IMR-90 (cell line): ENCODE data around the gene ODF2. TPM values are rescaled to one million over a fixed set of nuclear protein-coding genes. Genes with fewer than 3 reads are reported as not detected.
A peak's percentile ranks its signal among the peaks of the same experiment; 100 is the strongest.

Source experiments
- ATAC-seq: fragments of 200-7000 bp; cut with Tn5 transposase; 2 replicates; pipeline ENCODE4 v1.9.1; 2020; ENCODE audit warnings: low read depth, mild to moderate bottlenecking, moderate library complexity
- BruUV-seq: library from RNA; stranded (reverse); fragments of 400-500 nt; replicated peaks from 2 replicates; lab custom pipeline; 2021; lab: Mats Ljungman, UMichigan
- CTCF ChIA-PET: fragments of 300-600 bp; formaldehyde crosslinking; extraction: SDS; loops from one replicate; lab custom pipeline; 2021; ENCODE audit warnings: antibody characterized with exemption; lab: Yijun Ruan, JAX
- POLR2A ChIA-PET: fragments of 300-600 bp; sonication (Branson Sonifier 250); formaldehyde crosslinking; loops from one replicate; lab custom pipeline; 2022; ENCODE audit warnings: antibody characterized with exemption; ENCODE audit not compliant: unreplicated experiment; lab: Charles Lee
- DNase-seq: peaks from one replicate; pipeline ENCODE4 v3.0.0; 2013
- H2AFZ ChIP-seq: replicated peaks from 2 replicates; pipeline ENCODE3; 2013; ENCODE audit warnings: low read length, mild to moderate bottlenecking; ENCODE audit not compliant: poor library complexity
- H2AK5ac ChIP-seq: 2 replicates; pipeline ENCODE4 v1.6.1; 2013; ENCODE audit warnings: low read depth, low read length, inconsistent platforms
- H2AK9ac ChIP-seq: replicated peaks from 2 replicates; pipeline ENCODE3; 2013; ENCODE audit warnings: mild to moderate bottlenecking, low read depth, low read length, moderate library complexity; ENCODE audit not compliant: poor library complexity
- H2BK120ac ChIP-seq: 2 replicates; pipeline ENCODE4 v1.6.1; 2013; ENCODE audit warnings: low read depth, low read length, inconsistent platforms
- H2BK15ac ChIP-seq: 3 replicates; pipeline ENCODE4 v1.6.1; 2013; ENCODE audit warnings: low read depth, low read length, inconsistent platforms
- H2BK20ac ChIP-seq: 2 replicates; pipeline ENCODE4 v1.6.1; 2013; ENCODE audit warnings: low read depth, mild to moderate bottlenecking, inconsistent platforms, low read length, moderate library complexity
- H2BK5ac ChIP-seq: 2 replicates; pipeline ENCODE4 v1.6.1; 2013; ENCODE audit warnings: mild to moderate bottlenecking, low read depth, low read length, inconsistent platforms; ENCODE audit not compliant: poor library complexity, severe bottlenecking
- H3K14ac ChIP-seq: replicated peaks from 2 replicates; pipeline ENCODE4 v1.6.1; 2013; ENCODE audit warnings: low read depth, low read length, inconsistent platforms
- H3K18ac ChIP-seq: 2 replicates; pipeline ENCODE4 v1.6.1; 2013; ENCODE audit warnings: low read depth, low read length, control low read depth
- H3K23ac ChIP-seq: 2 replicates; pipeline ENCODE4 v1.6.1; 2013; ENCODE audit warnings: low read depth, low read length, inconsistent platforms
- H3K27ac ChIP-seq: 2 replicates; pipeline ENCODE4 v1.5.1; 2013; ENCODE audit warnings: mild to moderate bottlenecking, control low read depth, low read length; ENCODE audit not compliant: insufficient read depth
- H3K27me3 ChIP-seq: 2 replicates; pipeline ENCODE4 v1.6.1; 2013; ENCODE audit warnings: low read length; ENCODE audit not compliant: control insufficient read depth, insufficient read depth
- H3K36me3 ChIP-seq: 2 replicates; pipeline ENCODE4 v1.6.1; 2013; ENCODE audit warnings: low read length, mixed read lengths; ENCODE audit not compliant: control insufficient read depth, insufficient read depth
- H3K4ac ChIP-seq: 2 replicates; pipeline ENCODE4 v1.6.1; 2013; ENCODE audit warnings: low read depth, low read length, inconsistent platforms
- H3K4me1 ChIP-seq: 2 replicates; pipeline ENCODE4 v1.6.1; 2013; ENCODE audit warnings: low read length, mixed read lengths; ENCODE audit not compliant: control insufficient read depth, insufficient read depth
- H3K4me2 ChIP-seq: 2 replicates; pipeline ENCODE4 v1.6.1; 2013; ENCODE audit warnings: low read depth, mild to moderate bottlenecking, control low read depth, low read length, moderate library complexity
- H3K4me3 ChIP-seq: 2 replicates; pipeline ENCODE4 v1.5.1; 2013; ENCODE audit warnings: low read depth, mild to moderate bottlenecking, control low read depth, low read length, moderate library complexity; ENCODE audit not compliant: insufficient read depth
- H3K56ac ChIP-seq: 2 replicates; pipeline ENCODE4 v1.6.1; 2013; ENCODE audit warnings: low read length, inconsistent platforms; ENCODE audit not compliant: insufficient read depth; ENCODE audit errors: extremely low read depth
- H3K79me1 ChIP-seq, 2 experiments: 2 replicates each; pipeline ENCODE4 v1.6.1; 2013; ENCODE audit warnings: low read length in 2 of 2, inconsistent platforms in 1 of 2, low read depth in 1 of 2
- H3K9ac ChIP-seq: 2 replicates; pipeline ENCODE4 v1.6.1; 2013; ENCODE audit warnings: low read depth, low read length, control low read depth
- H3K9me1 ChIP-seq: 2 replicates; pipeline ENCODE4 v1.6.1; 2013; ENCODE audit warnings: low read length, inconsistent platforms; ENCODE audit not compliant: insufficient read depth
- H3K9me3 ChIP-seq: 2 replicates; pipeline ENCODE4 v1.6.1; 2013; ENCODE audit warnings: low read length; ENCODE audit not compliant: control insufficient read depth, insufficient read depth
- H4K20me1 ChIP-seq: 2 replicates; pipeline ENCODE4 v1.6.1; 2013; ENCODE audit warnings: low read length, inconsistent platforms; ENCODE audit not compliant: insufficient read depth
- H4K5ac ChIP-seq: 2 replicates; pipeline ENCODE4 v1.6.1; 2013; ENCODE audit warnings: mild to moderate bottlenecking, low read depth, low read length, control low read depth
- H4K8ac ChIP-seq, 2 experiments: 2 replicates each; pipeline ENCODE4 v1.6.1; 2013; ENCODE audit warnings: low read depth in 2 of 2, low read length in 2 of 2, control low read depth in 1 of 2, inconsistent platforms in 1 of 2
- H4K91ac ChIP-seq: 2 replicates; pipeline ENCODE4 v1.6.1; 2013; ENCODE audit warnings: low read depth, low read length, inconsistent platforms; ENCODE audit not compliant: insufficient read depth
- BHLHE40 ChIP-seq: fragments of 150-350 bp; IDR thresholded peaks from 2 replicates; pipeline ENCODE4 v1.6.1; 2016; ENCODE audit warnings: mild to moderate bottlenecking, low read depth, low read length
- CEBPB ChIP-seq: IDR thresholded peaks from 2 replicates; pipeline ENCODE4 v1.6.1; 2012; ENCODE audit warnings: low read depth, low read length, improper control_type of control experiment
- ELK1 ChIP-seq: fragments of 150-350 bp; IDR thresholded peaks from 2 replicates; pipeline ENCODE4 v1.6.1; 2016; ENCODE audit warnings: low read depth, mild to moderate bottlenecking, low read length, moderate library complexity, borderline replicate concordance
- MAFK ChIP-seq: IDR thresholded peaks from 2 replicates; pipeline ENCODE4 v1.6.1; 2012; ENCODE audit warnings: low read depth, low read length, improper control_type of control experiment
- MAZ ChIP-seq: IDR thresholded peaks from 2 replicates; pipeline ENCODE4 v1.6.1; 2012; ENCODE audit warnings: low read depth, mild to moderate bottlenecking, low read length, improper control_type of control experiment, moderate library complexity, borderline replicate concordance
- MXI1 ChIP-seq: IDR thresholded peaks from 2 replicates; pipeline ENCODE4 v1.6.1; 2012; ENCODE audit warnings: low read depth, mild to moderate bottlenecking, low read length, moderate library complexity, borderline replicate concordance
- POLR2A ChIP-seq: IDR thresholded peaks from 2 replicates; pipeline ENCODE4 v1.6.1; 2012; ENCODE audit warnings: mild to moderate bottlenecking, low read depth, low read length
- RAD21 ChIP-seq: IDR thresholded peaks from 2 replicates; pipeline ENCODE4 v1.6.1; 2012; ENCODE audit warnings: low read length, improper control_type of control experiment
- RCOR1 ChIP-seq: IDR thresholded peaks from 2 replicates; pipeline ENCODE4 v1.6.1; 2012; ENCODE audit warnings: mild to moderate bottlenecking, low read length, improper control_type of control experiment; ENCODE audit not compliant: insufficient replicate concordance
- SMC3 ChIP-seq: fragments of 150-350 bp; IDR thresholded peaks from 2 replicates; pipeline ENCODE4 v1.6.1; 2016; ENCODE audit warnings: low read depth, mild to moderate bottlenecking, antibody characterized with exemption, low read length, moderate library complexity
- USF2 ChIP-seq: fragments of 150-350 bp; IDR thresholded peaks from 2 replicates; pipeline ENCODE4 v1.6.1; 2017; ENCODE audit warnings: mild to moderate bottlenecking, antibody characterized with exemption, low read length, low read depth
- WGBS, 2 experiments: methylation state at CpG; one replicate each; pipeline versions ENCODE4 v1.1.5 to v1.1.7; 2013; ENCODE audit warnings: missing lambda C conversion rate in 2 of 2; ENCODE audit not compliant: insufficient read length in 1 of 2; ENCODE audit errors: extremely low coverage in 2 of 2; 5-methylcytosine and 5-hydroxymethylcytosine counted together
- dilution Hi-C: fragments of 300-500 bp; cut with HindIII; formaldehyde crosslinking; loops from one replicate; pipeline ENCODE4 v1.14.3; 2018; ENCODE audit warnings: low sequenced_read_pairs; ENCODE audit not compliant: unreplicated experiment
- in situ Hi-C: fragments of 300-500 bp; cut with MboI; formaldehyde crosslinking; loops from 3 replicates; pipeline ENCODE4 v1.14.3; 2019; ENCODE audit warnings: low sequenced_read_pairs, inconsistent platforms, mixed read lengths
- intact Hi-C: fragments of 100-400 bp; cut with micrococcal nuclease; formaldehyde crosslinking; loops from 2 replicates; pipeline ENCODE4 v1.10.0; 2022
- polyA plus RNA-seq, 3 experiments: library from polyadenylated mRNA; depleted of rRNA; stranded (reverse); fragments of >200 nt; gene quantifications; 2 replicates each; pipeline ENCODE4 v1.2.3, GENCODE V29; 2012; ENCODE audit warnings: low replicate concordance in 1 of 3
- total RNA-seq: library from RNA; depleted of rRNA; stranded (reverse); fragments of >200 nt; gene quantifications from 2 replicates; pipeline ENCODE4 v1.2.3, GENCODE V29; 2012

ODF2 gene
- total and polyA plus RNA-seq, 2 of the 4 experiments (the other 2 are of a cell fraction), result 40.2 to 46.4 TPM

GRCh38 chr9:128503870-128504269 is 48.1 kb downstream of the ODF2 start:
- H4K91ac ChIP-seq, result no peak overlapping the region
- peak overlapping the region; percentile 84 for H3K4me3 ChIP-seq
- ChIA-PET CTCF (no interaction called here), POLR2A (no interaction called here)
- no peaks in the 10 kb centered on the region for H3K9me3 ChIP-seq
- H3K14ac ChIP-seq, result peak overlapping the region; percentile 54
- no peak for TF ChIP-seq USF2
- no peak for TF ChIP-seq RAD21
- no peak for TF ChIP-seq MAZ
- TF ChIP-seq MXI1, result no peak
- TF ChIP-seq BHLHE40, result no peak
- no peak for TF ChIP-seq POLR2A
- no peak for TF ChIP-seq RCOR1
- TF ChIP-seq CEBPB, result no peak
- no peak for TF ChIP-seq MAFK
- no peak for TF ChIP-seq ELK1
- no peak for TF ChIP-seq SMC3
- in situ Hi-C loops, result no loop called here
- peak overlapping the region; percentile 85 for H2AFZ ChIP-seq
- intact Hi-C loops, result loop anchor here (2.0 kb wide), 1 partner anchor 55 kb away; no protein-coding TSS in a partner anchor
- H3K79me1 ChIP-seq, result peaks cover 22 to 33% of the 10 kb centered on the region in 2 experiments
- H3K56ac ChIP-seq, result no peak overlapping the region
- H3K4me1 ChIP-seq, result peaks cover 4% of the 10 kb centered on the region
- peaks cover 12% of the 10 kb centered on the region for H3K36me3 ChIP-seq
- H3K23ac ChIP-seq, result peak overlapping the region; percentile 64; the same call in 1 of the 2 replicates
- H2BK120ac ChIP-seq, result no peak overlapping the region
- ATAC-seq, result peak; percentile 41
- dilution Hi-C loops, result no loop called here
- H2BK20ac ChIP-seq, result no peak overlapping the region
- H2AK9ac ChIP-seq, result peak overlapping the region; percentile 78
- H2BK5ac ChIP-seq, result no peak overlapping the region
- no peak overlapping the region for H2BK15ac ChIP-seq
- peak overlapping the region; percentile 45; the same call in 1 of the 2 replicates for H3K9ac ChIP-seq
- peaks cover 9% of the 10 kb centered on the region for H3K9me1 ChIP-seq
- H3K4me2 ChIP-seq, result peak overlapping the region; percentile 68
- WGBS, 2 experiments, result no CpG with 5 or more reads among the region's 11 CpGs
- no peaks in the 10 kb centered on the region for H4K20me1 ChIP-seq
- peak overlapping the region; percentile 4; the same call in 1 of the 2 replicates for H4K5ac ChIP-seq
- no peak overlapping the region for H3K18ac ChIP-seq
- H2AK5ac ChIP-seq, result 0 out of 2 replicates have a peak overlapping the region, but pooled peaks have one; percentile 44
- peak overlapping the region; percentile 49 to 82 for H4K8ac ChIP-seq
- no peak overlapping the region for H3K27ac ChIP-seq
- H3K27me3 ChIP-seq, result no peaks in the 10 kb centered on the region
- BruUV-seq, result no TSS peak
- no peak for DNase-seq
- H3K4ac ChIP-seq, result peak overlapping the region; percentile 50; the same call in 1 of the 2 replicates
